HG03565 (cell line): ENCODE data around the gene ZNF467.

Experiments used
- ATAC-seq: cut with Tn5 transposase; IDR thresholded peaks from one replicate; pipeline ENCODE4 v1.9.1; 2021; ENCODE audit warnings: mild to moderate bottlenecking, moderate library complexity; ENCODE audit not compliant: unreplicated experiment

ZNF467 gene, protein sequence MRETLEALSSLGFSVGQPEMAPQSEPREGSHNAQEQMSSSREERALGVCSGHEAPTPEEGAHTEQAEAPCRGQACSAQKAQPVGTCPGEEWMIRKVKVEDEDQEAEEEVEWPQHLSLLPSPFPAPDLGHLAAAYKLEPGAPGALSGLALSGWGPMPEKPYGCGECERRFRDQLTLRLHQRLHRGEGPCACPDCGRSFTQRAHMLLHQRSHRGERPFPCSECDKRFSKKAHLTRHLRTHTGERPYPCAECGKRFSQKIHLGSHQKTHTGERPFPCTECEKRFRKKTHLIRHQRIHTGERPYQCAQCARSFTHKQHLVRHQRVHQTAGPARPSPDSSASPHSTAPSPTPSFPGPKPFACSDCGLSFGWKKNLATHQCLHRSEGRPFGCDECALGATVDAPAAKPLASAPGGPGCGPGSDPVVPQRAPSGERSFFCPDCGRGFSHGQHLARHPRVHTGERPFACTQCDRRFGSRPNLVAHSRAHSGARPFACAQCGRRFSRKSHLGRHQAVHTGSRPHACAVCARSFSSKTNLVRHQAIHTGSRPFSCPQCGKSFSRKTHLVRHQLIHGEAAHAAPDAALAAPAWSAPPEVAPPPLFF

DNA sequence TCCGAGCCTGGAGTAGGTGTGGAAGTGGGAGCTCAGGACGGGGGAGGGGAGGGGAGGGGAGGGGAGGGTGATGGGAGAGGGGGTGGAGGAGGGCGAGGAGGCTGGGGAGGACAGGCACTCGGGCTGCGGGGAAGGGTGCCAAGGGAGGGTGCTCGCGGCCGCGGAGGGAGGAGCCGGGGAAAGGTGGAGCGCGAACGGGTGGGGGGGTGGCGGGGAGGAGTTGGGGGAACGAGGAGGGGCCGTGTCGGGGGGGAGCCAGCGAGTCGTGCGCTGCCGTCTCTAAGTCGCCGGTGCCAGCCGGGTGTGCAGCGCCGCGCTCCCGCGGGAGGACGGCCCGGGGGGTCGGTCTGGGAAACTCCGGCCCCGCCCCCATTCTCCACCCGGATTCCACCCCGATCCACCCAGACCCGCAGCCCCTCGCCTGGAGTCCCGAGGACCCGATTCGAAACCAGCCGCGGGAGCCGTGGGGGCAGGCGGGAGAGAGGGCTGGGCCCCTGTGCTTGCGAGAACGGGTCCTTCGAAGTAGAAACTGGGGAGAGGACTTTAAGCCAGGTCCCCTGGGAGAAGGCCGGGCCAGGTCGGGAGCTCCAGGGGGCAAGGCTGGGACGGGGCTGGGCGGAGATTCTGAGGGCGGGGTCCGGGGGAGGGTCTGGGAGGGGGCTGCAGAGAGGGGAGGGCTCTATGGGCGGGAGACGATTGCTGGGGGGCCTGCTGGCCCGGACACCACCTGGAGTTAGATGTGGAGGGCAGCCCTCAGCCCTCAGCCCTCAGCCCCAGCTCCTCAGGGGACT, at the start of gene ZNF467:
TSS of gene ZNF467 (minus strand) at position 143 of the 791 bp plus-strand sequence. CDS start 2,556 bp downstream, outside the sequence.
- ATAC-seq = no peak

DNA sequence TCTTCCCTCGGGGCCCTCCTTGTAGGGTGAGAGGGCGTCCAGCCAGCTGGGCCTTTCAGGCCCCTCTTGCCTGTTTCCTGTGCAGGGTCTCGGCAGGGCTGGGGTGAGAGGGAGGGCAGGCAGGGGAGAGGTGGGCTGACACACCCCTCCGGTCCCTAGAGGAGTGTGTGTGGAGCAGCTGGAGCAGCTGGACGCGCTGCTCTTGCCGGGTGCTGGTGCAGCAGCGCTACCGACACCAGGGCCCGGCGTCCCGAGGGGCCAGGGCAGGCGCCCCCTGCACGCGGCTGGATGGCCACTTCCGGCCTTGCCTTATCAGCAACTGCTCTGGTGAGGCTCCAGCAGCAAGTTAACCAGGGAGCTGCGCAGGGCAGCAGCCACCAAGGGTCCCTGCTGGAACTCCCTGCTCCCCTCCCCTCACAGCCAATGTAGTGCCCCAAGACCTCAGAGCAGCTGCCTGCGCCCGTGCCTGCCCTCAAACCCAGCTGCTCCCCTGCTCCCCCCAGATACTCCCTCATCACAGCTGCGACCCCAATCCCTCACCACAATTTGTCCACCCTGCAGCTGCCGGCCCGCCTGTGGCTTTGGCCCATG, 49.1 kb upstream of the ZNF467 start:
- no peak for ATAC-seq

DNA sequence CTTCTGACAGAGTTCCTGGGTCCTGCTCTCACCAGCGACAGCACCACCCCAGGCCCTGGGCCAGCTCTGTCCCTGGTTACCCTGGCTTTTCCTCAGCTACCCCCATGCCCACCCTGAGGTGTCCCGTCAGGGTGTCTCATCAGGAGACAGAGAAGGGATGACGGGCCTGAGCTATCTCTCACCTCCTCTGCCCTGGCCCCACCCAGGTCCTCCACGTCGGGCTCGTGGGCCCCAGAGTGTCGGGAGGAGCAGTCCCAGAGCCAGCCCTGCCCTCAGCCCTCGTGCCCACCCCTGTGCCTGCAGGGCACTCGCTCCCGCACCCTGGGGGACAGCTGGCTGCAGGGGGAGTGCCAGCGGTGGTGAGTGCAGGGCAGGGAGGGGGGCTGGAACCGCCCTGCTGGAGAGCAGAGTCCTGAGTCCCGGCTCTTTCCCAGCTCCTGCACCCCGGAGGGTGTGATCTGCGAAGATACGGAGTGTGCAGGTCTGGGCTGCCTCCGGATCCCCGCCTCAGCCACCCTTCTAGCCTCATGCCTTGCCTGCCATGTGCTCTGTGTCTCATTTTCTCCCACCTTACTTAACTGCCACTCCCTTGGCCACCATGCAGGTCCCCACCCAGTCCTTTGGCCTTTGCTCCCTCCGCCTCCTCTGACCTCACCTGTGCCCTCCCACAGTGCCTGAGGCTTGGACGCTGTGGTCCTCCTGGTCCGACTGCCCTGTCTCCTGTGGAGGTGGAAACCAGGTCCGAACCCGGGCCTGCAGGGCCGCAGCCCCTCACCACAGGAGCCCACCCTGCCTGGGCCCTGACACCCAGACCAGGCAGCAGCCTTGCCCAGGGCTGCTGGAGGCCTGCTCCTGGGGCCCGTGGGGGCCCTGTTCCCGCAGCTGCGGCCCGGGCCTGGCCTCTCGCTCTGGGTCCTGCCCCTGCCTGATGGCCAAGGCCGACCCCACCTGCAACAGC, 48.1 kb upstream of the ZNF467 start:
- no peak for ATAC-seq

DNA sequence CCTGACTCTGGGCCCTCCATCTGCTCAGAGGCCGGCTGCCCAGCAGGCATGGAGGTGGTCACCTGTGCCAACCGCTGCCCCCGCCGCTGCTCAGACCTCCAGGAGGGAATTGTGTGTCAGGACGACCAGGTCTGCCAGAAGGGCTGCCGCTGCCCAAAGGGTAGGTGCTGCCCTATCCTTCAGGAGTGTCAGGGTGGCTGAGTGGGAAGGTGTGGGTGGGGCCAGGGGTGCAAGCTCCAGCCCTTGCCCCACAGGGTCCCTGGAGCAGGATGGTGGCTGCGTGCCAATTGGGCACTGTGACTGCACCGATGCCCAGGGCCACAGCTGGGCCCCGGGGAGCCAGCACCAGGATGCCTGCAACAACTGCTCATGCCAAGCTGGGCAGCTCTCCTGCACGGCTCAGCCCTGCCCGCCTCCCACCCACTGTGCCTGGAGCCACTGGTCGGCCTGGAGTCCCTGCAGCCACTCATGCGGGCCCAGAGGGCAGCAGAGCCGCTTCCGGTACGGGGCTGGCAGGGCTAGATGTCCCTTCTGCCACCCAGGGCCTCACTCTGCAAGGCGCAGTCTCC, 47.3 kb upstream of the ZNF467 start:
- ATAC-seq = no peak

DNA sequence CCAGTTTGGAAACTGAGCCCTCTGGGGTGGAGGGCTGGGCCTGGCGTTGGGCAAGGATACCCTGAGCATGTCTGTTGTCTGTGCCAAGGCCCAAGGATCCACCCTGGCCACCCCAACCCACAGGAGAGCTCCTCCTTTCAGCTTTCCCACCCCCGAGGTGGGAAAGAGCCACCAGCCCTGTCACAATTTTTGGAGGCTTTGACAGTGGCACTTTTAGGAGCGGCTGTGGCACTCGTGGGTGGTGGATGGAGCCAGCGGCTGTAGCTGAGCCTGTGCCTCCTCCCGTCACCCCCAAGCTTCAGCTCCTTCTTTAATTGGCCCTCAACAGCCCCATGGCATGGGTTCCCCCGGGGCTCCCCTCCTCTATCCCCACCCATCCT, 46.6 kb upstream of the ZNF467 start:
- no peak for ATAC-seq

DNA sequence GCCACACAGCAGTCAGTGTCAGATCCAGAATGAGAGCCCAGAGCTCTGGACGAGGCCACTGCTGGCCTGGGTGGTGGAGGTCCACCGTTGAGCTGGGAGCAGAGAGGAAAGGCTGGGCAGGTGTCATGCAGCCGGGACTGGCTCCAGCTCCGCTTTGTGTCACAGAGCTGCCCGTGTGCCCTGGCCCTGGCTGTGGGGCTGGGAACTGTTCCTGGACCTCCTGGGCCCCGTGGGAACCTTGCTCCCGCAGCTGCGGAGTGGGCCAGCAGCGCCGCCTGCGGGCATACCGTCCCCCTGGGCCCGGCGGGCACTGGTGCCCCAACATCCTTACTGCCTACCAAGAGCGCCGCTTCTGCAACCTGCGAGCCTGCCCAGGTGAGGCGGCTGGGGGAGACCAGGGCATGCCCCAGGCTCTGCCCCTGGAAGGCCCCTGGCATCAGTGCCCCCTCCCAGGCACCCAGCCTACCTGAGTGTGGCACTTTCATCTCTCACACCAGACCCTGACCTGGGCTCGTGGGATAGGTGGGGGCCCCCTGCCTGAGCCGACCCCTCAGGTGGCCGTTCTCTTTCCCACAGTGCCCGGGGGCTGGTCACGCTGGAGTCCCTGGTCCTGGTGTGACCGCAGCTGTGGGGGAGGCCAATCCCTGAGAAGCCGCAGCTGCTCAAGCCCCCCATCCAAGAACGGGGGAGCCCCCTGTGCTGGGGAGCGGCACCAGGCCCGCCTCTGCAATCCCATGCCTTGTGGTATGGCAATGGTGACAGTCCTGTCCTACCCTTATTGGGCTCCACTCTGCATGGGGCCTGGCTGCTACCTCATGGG, 46.0 kb upstream of the ZNF467 start:
- ATAC-seq = no peak

DNA sequence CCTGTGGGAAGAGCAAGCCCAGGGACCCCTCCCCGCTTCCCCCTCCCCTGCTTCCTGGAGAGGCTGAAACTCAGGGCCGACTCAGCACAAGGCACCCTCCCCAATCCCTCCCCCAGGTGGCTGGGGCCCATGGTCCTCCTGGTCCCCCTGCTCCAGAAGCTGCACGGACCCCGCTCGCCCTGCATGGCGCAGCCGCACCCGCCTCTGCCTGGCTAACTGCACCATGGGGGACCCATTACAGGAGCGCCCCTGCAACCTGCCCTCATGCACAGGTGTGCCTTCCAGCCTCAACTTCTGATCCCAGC, 45.1 kb upstream of the ZNF467 start:
- ATAC-seq = no peak

DNA sequence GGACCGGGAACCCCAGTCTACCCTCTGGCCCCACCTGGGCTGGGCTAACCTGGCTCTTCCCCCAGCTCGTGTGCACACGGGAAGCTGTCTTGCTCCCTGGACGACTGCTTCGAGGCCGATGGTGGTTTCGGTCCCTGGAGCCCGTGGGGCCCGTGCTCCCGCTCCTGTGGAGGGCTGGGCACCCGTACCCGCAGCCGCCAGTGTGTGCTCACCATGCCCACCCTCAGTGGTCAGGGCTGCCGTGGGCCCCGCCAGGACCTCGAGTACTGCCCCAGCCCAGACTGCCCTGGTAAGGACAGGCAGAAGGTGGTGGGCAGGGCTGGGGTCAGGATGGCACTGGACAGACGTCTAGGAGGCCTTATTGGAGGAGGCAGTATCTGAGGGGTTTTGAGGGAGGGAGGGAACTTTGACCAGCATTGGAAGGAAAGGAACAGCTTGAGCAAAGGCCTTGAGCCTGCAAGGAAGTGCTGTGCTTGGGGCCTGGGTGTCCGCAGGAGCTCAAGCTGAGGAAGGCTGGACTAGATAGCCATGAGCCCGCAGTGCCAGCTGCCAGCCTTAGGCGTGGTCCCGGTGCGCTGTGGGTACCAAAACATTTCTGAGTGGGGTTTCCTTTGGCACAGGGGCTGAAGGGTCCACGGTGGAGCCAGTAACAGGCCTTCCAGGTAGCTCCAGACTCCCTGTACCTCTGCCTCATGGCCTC, 44.6 kb upstream of the ZNF467 start:
- ATAC-seq = no peak

DNA sequence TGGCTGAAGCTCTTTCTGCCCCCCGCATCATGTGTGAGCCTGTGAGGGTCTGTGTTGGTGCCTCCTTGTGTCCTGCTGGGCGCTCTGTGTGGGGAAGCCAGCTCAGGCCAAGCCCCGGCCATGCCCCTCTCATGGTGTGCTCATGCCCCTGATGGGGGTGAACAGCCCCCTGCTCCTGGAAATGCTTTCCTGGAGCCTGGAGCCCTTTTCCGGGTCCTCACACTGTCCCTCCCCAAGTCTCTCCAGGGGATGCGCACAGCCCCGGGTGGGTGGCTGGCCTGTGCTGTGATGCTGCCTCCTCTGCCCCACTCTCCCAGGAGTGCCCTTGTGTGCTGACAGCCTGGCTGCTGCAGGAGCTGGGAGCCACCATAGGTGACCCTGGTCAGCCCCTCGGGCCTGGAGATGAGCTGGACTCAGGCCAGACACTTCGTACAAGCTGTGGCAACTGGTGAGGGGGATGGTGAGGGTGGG, 43.9 kb upstream of the ZNF467 start:
- no peak for ATAC-seq

DNA sequence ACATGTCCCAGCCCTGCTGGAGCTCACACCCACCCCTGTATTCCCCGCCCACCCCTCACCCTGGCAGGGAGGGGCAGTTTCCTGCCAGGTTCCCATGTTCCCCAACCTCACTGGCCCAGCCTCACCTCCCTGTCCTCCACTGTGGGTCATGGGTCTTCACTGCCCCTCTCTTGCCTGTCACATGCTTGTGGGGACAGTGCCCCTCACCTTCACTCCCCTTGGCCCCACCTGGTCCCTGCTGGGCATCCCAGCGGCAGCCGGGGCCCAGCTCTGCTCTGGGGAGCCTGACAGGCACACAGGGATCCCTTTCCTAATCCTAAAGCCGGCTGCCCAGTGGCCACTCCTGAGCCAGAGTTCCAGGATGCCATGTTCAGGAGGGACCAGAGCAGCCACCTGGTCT, 43.4 kb upstream of the ZNF467 start:
- no peak for ATAC-seq

DNA sequence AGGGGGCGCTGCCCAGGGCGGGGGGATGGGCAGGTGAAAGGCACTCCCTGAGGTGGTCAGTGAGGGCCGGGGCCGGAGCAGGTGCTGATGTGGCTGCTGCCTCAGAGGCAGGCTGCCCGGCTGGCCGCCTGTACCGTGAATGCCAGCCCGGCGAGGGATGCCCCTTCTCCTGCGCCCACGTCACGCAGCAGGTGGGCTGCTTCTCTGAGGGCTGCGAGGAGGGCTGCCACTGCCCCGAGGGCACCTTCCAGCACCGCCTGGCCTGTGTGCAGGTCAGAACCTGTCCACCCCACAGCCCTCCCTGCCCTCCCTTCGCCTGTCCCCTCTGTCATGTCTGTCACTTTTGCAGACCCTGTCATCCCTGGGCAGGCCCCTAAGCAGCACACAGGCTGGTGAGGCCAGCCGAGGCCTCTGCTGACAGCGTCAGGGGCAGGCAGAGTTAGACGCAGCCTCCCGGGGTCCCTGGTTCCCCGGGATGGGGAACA, 42.9 kb upstream of the ZNF467 start:
- no peak for ATAC-seq

DNA sequence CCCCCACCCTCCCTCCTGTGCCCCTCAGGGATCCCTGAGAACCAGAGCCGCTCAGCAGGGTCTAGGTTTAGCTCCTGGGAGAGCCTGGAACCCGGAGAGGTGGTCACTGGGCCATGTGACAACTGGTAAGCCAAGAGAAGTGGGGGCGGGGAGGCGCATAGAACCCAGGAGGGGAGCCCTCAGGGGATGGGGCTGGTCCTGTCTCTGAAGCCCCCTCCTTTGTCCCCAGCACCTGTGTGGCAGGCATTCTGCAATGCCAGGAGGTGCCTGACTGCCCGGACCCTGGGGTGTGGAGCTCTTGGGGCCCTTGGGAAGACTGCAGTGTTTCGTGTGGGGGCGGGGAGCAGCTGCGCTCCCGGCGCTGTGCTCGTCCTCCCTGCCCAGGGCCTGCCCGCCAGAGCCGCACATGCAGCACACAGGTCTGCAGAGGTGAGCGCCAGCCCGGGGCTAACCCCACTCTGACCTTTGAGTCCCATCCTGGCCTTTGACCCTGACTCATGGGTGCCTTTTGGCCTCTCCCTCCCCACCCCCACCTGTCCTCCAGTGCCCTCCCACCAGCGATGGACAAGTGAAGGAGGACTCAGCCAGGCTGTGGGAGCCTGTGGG, 42.4 kb upstream of the ZNF467 start:
- ATAC-seq = no peak

DNA sequence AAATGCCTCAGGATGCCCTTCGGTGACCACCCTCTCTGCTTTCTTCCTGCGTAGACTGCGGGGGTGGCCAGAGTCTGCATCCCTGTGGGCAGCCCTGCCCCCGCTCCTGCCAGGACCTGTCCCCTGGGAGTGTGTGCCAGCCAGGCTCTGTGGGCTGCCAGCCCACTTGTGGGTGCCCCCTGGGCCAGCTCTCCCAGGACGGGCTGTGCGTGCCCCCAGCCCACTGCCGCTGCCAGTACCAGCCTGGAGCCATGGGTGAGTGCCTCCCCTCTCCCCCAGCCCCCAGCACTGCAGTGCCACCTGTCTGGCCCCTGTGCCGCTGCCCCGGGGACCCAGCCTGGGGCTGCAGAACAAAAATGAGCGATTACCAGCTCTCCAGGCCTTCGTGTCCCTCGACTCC, 41.7 kb upstream of the ZNF467 start:
- no peak for ATAC-seq

DNA sequence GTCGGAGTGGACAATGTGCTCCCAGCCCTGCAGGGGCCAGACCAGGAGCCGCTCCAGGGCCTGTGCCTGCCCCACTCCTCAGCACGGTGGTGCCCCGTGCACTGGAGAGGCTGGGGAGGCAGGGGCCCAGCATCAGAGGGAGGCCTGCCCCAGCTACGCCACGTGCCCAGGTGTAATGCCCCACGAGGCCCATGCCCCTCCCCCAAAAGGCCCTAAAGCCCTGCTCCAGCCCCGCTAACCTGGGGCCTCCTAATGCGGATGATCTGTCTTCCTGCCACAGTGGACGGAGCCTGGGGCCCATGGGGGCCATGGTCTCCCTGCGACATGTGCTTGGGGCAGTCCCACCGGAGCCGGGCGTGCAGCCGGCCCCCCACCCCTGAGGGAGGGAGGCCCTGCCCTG, 41.1 kb upstream of the ZNF467 start:
- no peak for ATAC-seq

DNA sequence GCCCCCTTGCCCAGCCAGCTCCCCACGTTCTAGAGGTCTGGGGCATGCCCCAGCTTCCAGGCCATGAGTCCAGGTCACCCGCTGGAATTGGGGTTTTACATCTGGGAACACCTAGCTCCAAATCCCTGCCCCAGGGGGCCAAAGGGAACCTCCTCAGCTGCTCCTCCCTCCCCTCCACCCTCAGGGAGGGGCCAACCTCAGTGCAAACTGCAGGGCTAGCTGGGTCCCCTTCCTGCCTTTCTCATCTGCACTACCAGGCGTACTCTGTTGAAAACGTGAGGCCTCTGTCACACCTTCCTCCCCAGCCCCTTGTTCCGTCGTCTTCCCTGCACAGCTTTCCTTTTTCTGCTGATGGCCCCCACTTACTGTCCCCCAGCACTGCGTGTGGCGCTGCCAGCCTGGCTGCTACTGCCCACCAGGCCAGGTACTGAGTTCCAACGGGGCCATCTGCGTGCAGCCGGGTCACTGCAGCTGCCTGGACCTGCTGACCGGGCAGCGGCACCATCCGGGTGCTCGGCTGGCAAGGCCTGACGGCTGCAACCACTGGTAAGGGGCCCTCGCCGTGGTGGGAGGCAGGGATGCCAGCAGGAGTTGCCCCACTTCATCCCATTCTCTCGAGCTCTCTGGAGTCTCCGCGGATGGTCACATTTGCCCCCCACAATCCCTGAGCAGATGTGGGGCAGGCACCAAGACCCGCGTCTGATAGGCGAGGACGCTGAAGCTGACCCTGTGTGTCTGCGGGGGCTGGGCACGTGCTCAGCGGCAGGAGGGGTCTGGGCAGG, 40.1 kb upstream of the ZNF467 start:
- ATAC-seq = no peak

DNA sequence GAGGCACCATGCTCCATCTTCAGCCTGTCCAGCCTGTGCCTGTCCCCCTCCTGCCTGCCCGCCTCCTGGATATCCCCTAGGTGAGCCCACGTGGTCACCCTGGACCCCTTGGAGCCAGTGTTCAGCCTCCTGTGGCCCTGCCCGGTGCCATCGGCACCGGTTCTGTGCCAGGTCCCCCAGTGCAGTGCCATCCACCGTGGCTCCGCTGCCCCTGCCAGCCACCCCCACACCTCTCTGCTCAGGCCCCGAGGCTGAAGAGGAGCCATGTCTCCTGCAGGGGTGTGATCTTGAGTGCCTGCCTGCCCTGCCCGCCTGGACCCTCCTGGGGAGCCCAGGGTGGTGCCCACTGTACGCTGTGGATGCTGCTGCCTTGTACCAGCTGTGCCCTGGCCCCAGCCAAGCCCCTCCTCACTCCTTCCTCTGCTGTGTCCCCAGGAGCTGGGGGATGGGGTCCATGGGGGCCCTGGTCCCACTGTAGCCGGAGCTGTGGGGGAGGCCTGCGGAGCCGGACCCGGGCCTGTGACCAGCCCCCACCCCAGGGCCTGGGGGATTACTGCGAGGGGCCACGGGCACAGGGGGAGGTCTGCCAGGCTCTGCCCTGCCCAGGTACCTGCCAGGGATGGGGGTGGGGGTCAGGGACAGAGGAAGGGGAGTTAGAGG, 38.6 kb upstream of the ZNF467 start:
- no peak for ATAC-seq

DNA sequence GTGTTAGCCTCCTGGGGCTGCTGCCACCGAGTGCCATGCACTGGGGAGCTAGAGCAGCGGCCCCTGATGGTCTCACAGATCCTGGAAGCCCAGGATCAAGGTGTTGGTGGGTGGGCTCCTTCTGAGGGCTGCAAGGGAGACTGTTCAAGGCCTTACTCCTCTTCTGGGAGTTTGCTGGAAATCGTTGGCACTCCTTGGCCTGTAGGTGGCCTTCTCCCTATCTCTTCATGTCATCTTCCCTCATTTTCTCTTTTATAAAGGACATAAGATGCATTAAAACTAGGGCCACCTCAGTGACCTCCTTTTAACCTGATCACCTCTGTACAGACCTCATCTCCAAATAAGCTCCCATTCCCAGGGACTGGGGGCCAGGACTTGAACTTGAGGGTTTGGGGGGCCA, 37.8 kb upstream of the ZNF467 start:
- ATAC-seq = no peak
